ENCODE data around the gene NRG4. TPM values are rescaled to one million over a fixed set of nuclear protein-coding genes. Genes with fewer than 3 reads are reported as not detected.
A peak's percentile ranks its signal among the peaks of the same experiment; 100 is the strongest.
"Not testable (repeated sequence)": the region's sequence is repeated elsewhere in the genome, so short reads cannot be mapped to it uniquely, and the experiment has no call there.

The NRG4 gene
- total RNA-seq, 1 experiment from 2014 or later, result 6.3 TPM

DNA sequence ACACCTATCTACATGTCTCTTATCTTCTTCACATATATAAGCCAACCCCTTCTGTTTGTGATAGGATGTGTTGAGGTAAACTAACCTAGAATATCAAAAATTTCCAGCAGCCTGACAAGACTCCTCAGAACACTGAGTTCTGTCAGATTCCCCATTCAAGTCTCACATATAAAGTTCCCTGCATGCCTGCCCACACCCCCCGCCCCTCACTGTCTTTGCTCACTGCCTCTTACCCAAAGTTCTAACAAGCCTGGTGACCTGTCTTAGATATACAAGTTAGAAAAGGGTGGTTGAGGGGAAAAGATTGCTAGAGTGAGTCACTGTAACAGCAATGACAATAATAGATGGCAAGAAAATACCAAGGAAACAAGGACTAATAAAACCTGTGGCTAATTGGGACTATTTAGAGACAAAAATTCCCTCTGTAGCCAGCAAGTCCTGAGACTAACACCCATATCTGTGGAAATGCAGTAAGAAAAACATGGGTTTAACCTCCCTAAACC is 68.5 kb downstream of the NRG4 start:
- in situ Hi-C loops (cut with HindIII; ENCODE audit: low pct_unique_long_range_greater_than_20kb, low sequenced_read_pairs), result no loop called here
- no peak for DNase-seq (ENCODE audit: low read depth, low spot score)

GRCh38 chr15:75943246-75943645 is 69.0 kb downstream of the NRG4 start:
- no peak for DNase-seq (ENCODE audit: low read depth, low spot score)
- in situ Hi-C loops (cut with HindIII; ENCODE audit: low pct_unique_long_range_greater_than_20kb, low sequenced_read_pairs), result no loop called here

DNA sequence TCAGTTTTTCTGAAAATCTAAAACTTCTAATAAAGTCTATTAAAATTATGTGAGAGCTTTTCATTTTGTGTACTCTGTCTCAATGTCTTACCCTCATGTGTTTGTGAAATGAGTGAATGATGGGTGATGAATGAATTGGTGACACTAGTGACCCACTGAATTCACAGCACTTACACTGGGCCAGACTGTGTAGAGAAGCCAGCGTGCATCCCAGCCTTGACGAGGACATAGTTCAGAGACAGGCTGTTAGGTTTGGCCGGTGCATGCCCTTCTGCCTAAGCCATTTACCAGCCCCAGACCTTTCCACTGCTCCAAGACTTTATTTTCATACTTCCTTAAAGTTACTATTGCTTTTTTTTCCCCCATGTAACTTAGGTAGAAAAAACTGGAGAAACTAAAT is 69.8 kb downstream of the NRG4 start:
- in situ Hi-C loops (cut with HindIII; ENCODE audit: low pct_unique_long_range_greater_than_20kb, low sequenced_read_pairs), result no loop called here
- no peak for DNase-seq (ENCODE audit: low read depth, low spot score)

DNA sequence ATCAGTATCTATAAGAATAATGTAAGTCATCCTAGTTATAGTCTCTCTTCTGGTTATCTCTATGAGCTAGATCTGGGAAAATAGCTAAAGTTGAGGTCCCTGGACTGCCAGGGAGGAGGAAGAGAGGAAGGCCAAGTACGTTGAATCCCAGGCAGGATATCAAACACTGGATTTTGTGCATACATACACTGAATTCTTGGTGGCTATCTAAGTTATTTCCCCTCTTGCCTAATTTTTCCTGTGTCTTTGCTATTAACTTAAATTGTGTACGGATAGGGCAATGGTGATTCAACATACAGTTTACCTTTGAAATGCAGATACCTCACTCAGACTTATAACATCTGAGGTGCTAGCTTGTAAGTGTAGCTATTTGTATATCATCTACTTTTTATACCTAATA is 81.4 kb downstream of the NRG4 start:
- DNase-seq (ENCODE audit: low read depth, low spot score), result no peak
- in situ Hi-C loops (cut with HindIII; ENCODE audit: low pct_unique_long_range_greater_than_20kb, low sequenced_read_pairs), result no loop called here

- DNase-seq (ENCODE audit: low read depth, low spot score), result no peak
- in situ Hi-C loops (cut with HindIII; ENCODE audit: low pct_unique_long_range_greater_than_20kb, low sequenced_read_pairs), result no loop called here
These were observed 82.2 kb downstream of the NRG4 start for GRCh38 chr15:75929799-75930565.

- in situ Hi-C loops (cut with HindIII; ENCODE audit: low pct_unique_long_range_greater_than_20kb, low sequenced_read_pairs), result no loop called here
- DNase-seq (ENCODE audit: low read depth, low spot score), result peak; percentile 71
These were observed 83.3 kb downstream of the NRG4 start for GRCh38 chr15:75928680-75929608.

- in situ Hi-C loops (cut with HindIII; ENCODE audit: low pct_unique_long_range_greater_than_20kb, low sequenced_read_pairs), result no loop called here
- DNase-seq (ENCODE audit: low read depth, low spot score), result no peak
These were observed 84.6 kb downstream of the NRG4 start for GRCh38 chr15:75927601-75928000.

DNA sequence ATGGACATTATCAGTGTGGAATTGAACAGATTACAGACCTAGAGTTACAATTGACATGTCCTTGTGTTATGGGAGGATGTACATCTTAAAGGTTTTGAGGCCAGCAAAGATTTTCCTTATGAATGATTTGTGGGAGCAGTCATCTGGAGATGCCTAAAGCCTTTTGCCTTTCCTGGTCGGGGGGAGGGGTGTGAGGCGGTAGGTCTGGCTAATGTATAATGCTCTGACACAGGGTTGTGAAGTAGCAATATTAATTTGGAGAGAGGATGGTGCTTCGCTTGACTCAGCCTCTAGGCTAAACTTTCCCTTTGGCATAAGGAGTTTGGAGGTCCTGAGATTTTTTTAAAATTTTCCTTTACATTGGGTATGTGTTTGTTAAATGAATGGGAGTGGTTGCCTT is 85.3 kb downstream of the NRG4 start:
- DNase-seq (ENCODE audit: low read depth, low spot score), result no peak
- in situ Hi-C loops (cut with HindIII; ENCODE audit: low pct_unique_long_range_greater_than_20kb, low sequenced_read_pairs), result no loop called here

GRCh38 chr15:75925440-75925839 is 86.8 kb downstream of the NRG4 start:
- DNase-seq (ENCODE audit: low read depth, low spot score), result no peak
- in situ Hi-C loops (cut with HindIII; ENCODE audit: low pct_unique_long_range_greater_than_20kb, low sequenced_read_pairs), result no loop called here

DNA sequence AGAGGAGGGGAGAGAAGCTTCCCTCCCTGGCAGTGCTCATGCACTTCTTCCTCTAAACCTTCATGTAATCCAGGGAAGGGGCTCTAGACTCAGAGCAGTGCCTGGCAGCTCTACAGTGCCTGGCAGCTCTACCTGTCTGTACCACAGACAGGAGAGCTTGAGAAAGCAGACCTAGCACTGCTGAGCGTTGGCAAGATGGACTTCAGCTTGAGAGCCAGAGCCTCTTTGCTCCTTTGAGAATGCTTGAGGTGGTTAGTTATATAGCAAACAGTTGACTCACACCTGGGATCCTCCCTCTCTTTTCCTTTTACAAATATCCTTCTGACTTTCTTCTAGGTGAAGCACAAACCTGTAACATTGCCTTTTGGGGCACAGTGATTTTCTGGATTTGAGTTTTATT is 87.6 kb downstream of the NRG4 start:
- in situ Hi-C loops (cut with HindIII; ENCODE audit: low pct_unique_long_range_greater_than_20kb, low sequenced_read_pairs), result no loop called here
- DNase-seq (ENCODE audit: low read depth, low spot score), result no peak

- in situ Hi-C loops (cut with HindIII; ENCODE audit: low pct_unique_long_range_greater_than_20kb, low sequenced_read_pairs), result no loop called here
- DNase-seq (ENCODE audit: low read depth, low spot score), result no peak
These were observed 88.5 kb downstream of the NRG4 start for GRCh38 chr15:75923756-75924155.

GRCh38 chr15:75921732-75922703 is 90.2 kb downstream of the NRG4 start:
- DNase-seq (ENCODE audit: low read depth, low spot score), result peak; percentile 74
- in situ Hi-C loops (cut with HindIII; ENCODE audit: low pct_unique_long_range_greater_than_20kb, low sequenced_read_pairs), result no loop called here

- in situ Hi-C loops (cut with HindIII; ENCODE audit: low pct_unique_long_range_greater_than_20kb, low sequenced_read_pairs), result no loop called here
- no peak for DNase-seq (ENCODE audit: low read depth, low spot score)
These were observed 92.1 kb downstream of the NRG4 start for GRCh38 chr15:75920079-75920478.

GRCh38 chr15:75918135-75918534 is 94.1 kb downstream of the NRG4 start:
- DNase-seq (ENCODE audit: low read depth, low spot score), result no peak
- in situ Hi-C loops (cut with HindIII; ENCODE audit: low pct_unique_long_range_greater_than_20kb, low sequenced_read_pairs), result no loop called here

- in situ Hi-C loops (cut with HindIII; ENCODE audit: low pct_unique_long_range_greater_than_20kb, low sequenced_read_pairs), result no loop called here
These were observed 95.2 kb downstream of the NRG4 start for GRCh38 chr15:75916978-75917377.

DNA sequence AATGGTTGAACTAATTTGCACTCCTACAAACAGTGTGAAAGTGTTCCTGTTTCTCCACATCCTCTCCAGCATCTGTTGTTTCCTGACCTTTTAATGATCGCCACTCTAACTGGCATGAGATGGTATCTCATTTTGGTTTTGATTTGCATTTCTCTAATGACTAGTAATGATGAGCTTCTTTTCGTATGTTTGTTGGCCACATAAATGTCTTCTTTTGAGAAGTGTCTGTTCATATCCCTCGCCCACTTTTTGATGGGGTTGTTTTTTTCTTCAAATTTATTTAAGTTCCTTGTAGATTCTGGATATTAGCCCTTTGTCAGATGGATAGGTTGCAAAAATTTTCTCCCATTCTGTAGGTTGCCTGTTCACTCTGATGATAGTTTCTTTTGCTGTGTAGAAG is 101.9 kb downstream of the NRG4 start:
- in situ Hi-C loops (cut with HindIII; ENCODE audit: low pct_unique_long_range_greater_than_20kb, low sequenced_read_pairs); DNase-seq (ENCODE audit: low read depth, low spot score): not testable (repeated sequence)

More at GRCh38 chr15:75916978-75917377, 95.2 kb downstream of the NRG4 start:
- DNase-seq (ENCODE audit: low read depth, low spot score), result no peak

GRCh38 chr15:75905231-75905630 is 107.0 kb downstream of the NRG4 start:
- in situ Hi-C loops (cut with HindIII; ENCODE audit: low pct_unique_long_range_greater_than_20kb, low sequenced_read_pairs), result no loop called here
- no peak for DNase-seq (ENCODE audit: low read depth, low spot score)

All from SK-MEL-5 (cell line).